HPDE6-E6E7 (cell line): ENCODE data around the gene OR2Z1.

Source experiments
- DNase-seq: peaks from one replicate; pipeline ENCODE4 v3.0.0; 2011; ENCODE audit warnings: missing footprints; ENCODE audit errors: extremely low spot score

The OR2Z1 gene, protein sequence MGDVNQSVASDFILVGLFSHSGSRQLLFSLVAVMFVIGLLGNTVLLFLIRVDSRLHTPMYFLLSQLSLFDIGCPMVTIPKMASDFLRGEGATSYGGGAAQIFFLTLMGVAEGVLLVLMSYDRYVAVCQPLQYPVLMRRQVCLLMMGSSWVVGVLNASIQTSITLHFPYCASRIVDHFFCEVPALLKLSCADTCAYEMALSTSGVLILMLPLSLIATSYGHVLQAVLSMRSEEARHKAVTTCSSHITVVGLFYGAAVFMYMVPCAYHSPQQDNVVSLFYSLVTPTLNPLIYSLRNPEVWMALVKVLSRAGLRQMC

DNA sequence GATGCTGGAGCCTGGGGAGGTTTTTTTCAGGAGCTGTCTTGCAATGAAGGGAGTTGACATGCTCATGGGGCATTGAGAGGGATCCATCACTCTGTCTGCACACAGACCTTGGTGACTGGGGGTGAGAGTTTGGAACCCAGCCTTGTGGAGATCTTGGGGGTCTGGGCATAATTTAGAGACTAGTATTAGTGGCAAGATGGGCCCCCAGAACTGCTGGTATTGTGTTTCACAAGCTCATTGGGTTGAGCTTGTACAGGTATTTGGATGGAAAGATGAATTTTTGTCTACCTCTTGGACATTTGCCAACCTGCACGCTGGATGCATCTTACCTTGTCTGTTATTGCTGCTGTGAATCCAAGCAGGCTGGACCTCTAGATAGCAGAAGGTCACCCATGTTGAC, at the start of gene OR2Z1:
TSS of gene OR2Z1 (plus strand) at position 301 of the 400 bp plus-strand sequence. CDS start 9,395 bp downstream, outside the sequence.
- no peak for DNase-seq

DNA sequence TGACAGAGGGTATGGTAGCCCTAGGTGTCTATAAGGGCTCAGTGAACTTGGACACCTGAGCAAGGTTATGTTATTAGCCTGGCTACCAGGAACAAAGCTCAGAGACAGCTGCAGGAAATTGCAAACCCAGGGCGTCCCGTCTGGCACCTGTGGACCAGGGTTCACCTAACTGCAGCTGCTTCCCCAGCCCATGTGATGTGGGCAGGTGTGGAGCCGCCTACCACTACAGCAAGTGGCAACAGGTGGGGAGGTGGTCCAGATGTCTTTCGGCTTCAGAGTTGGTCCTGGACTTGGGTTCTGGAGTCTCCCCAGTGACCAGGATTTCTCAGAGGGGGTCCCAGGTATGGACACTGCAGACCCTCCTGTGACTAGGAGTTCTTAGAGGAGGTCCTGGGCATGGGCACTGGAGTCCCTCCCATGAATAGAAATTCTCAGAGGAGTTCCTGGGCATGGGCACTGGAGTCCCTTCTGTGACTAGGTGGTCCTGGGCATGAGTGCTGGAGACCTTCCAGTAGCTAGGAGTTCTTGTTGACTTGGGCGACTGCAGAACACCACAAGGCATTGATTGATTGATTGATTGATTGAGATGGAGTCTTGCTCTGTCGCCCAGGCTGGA, 48.0 kb upstream of the OR2Z1 start:
- no peak for DNase-seq

DNA sequence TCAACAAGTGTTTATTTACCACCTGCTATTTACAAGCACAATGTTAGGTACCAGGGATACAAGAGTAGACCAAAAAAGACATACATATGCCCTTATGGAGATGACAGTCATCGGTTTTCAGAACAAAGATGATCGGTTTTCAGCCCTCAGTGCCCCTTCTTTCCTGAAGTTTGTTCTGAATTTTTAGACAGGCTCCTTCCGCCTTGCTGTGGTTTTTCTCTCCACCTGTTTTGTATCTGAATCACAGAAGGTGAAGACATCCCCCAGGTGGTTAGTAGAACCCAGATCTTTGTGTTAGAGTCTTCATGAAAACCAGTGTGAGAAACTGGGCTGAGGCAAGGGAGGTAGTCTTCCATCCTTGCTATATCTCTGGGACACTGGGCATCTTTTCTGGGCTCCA, 46.4 kb upstream of the OR2Z1 start:
- no peak for DNase-seq

DNA sequence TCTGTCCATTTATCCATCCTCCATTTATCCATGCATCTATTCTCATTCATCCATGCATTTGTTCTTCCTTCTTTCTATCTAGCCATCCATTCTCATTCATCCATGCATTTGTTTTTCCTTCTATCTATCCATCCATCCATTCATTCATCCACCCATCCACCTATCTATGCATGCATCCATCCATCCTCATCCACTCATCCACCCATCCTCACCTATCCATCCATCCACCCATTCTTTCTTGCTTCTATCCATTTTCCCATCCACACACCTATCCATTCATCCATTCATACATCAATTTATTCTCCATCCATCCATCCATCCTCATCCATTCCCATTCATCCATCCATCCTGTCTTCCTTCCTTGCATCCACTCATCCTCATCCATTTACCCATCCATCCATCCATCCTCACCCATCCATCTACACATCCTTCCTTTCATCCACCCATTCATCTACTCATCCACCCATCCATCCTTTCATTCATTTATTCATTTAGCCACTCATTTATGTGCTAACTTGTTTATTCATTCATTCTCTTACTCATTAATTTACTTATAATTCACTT, 43.1 kb upstream of the OR2Z1 start:
- no peak for DNase-seq

DNA sequence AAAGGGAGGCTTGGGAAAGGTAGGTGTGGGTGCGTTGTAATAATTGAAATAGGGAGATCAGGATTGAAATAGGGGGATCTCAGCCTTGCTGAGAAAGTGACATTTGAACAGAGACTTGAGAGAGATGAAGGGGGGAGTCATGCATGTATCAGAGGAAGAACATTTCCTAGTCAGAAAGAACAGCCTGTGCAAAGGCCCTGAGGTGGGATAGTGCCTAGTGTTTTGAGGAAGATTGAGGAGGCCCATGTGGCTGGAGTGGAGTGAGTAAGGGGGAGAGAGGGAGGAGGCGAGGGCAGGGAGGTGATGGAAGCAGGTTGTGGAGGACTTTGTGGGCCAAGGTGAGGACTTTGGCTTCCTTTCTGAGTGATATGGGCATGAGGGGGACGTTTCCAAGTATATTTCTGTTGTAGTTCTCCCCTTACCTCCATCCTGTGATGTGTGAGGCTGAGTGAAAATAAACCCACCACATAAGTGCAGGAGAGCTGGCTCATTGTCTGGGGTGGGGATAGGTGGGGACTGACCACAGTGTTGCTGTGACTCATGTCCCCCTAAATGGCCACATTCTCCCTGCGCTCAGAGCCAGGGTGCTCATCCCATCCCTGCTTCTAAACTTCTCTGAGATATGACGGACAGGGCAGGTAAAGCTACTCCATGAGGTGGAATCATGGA, 40.6 kb upstream of the OR2Z1 start:
- DNase-seq: no peak

DNA sequence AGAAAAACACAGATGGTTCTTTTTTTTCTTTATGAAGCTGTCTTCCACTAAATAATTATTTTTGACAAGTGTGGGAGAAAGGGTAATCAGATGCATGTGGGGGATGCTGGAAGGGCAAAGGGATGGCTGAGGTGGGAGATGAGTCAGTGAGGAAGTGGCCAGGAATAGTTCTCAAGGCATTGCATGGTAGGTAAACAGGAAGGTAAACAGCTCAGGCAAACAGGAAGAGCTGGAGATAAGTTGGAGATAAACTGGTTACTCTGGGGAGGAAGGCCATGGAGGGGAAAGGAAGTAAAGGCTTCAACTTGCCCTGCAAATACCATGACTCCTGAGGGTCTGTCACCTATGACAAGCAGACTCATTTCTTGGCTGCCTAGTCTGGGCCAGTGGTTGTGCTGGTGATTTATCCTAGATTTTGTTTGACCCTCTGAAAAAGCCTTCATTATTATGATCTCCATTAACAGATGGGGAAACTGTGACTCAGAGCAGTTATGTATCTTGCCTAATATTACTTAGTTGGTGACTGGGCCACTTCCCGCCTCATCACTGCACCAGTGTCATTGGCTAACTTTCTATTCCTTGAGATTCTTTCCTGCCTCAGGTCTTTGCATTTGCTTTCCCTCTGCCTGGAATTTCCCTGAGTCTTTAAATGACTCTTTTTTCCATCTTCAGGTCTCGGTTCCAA, 39.9 kb upstream of the OR2Z1 start:
- no peak for DNase-seq

DNA sequence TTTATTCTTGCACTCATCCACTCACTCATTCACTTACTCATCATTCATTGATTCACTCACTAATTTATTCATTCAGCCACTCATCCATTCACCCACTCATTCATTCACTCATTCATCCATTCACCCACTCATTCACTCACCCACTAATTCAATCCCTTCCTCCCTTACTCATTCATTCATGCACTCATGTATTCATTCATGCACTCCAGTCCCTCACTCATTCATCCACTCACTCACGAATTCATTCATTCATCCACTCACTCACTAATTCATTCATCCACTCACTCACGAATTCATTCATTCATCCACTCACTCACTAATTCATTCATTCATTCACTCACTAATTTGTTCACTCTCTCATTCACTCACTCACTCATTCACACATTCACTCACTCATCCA, 39.0 kb upstream of the OR2Z1 start:
- no peak for DNase-seq

DNA sequence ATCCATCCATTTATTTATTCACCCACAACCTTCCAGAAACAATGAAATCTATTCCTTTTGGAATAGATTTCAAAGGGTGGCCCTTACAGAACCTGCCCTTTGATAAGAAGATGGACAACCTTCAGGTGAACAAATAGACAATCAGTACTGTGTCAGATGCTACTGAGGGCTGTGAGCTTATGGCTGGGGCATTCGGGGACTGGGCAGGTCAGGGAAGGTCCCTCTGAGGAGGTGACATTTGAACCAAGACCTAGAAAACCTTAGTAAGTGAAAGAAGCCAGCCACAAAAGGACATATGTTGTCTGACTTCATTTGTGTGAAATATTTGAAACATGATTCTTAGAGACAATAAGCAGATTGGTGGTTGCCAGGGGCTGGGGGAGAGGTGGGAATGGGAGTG, 38.5 kb upstream of the OR2Z1 start:
- DNase-seq: no peak

DNA sequence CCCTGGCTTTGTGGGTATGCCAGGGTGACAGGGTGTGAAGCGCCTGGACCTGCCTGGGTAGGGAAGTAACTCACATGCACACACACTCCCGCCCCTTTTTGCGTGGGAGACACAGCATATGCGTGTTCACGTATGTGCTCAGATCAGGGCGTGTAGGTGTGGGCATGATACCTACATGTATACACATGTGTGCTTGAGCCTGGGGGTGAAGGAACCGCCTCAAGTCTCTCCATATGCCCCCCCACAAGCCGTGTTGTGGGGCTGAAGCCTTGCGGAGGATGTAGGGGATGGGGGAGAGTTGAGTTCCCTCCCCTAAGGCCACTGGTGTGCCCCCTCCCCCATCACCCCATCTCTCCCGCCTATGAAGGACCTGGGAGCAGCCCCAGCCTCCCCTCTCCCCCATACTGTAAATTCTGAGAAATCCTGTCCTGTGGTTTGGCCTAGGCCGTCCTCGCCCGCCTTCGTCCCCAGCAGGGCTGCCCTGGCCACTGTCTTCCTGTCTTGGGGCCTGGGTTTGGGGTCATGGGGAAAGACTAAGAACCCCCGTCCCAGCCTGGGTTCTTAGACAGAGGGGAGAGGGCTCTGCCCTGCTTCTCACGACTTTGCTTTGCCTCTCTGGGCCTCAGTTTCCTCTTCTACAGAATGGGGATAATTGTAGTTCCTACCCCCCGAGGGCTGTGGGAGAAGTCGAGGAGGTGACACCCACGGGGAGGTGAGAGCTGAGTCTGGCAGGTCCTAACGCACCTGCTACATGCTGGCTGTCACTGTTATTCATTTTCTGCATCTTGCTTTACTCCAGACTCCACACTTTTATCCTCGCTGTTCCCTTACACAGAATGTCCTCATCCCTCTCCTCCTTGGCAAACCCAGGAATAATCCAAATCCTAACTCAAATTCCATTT, 37.2 kb upstream of the OR2Z1 start:
- no peak for DNase-seq

DNA sequence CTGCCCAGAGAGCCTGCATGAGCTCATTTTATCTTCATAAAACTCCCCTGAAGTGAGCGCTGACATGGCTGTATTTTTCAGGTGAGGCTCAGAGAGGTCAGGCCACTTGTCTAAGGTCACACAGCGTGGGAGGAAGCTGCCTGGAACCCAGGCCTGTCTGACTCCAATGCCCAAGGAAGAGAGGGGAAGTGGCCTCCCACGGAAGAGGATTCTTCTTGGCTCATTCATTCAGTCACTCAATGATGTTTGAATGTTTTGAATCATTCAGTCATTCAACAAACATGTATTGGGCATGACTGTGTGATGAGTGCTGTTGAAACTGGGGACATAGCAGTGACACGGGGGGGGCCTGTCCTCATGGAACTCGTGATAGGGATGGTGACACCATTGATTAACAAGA, 34.9 kb upstream of the OR2Z1 start:
- no peak for DNase-seq

DNA sequence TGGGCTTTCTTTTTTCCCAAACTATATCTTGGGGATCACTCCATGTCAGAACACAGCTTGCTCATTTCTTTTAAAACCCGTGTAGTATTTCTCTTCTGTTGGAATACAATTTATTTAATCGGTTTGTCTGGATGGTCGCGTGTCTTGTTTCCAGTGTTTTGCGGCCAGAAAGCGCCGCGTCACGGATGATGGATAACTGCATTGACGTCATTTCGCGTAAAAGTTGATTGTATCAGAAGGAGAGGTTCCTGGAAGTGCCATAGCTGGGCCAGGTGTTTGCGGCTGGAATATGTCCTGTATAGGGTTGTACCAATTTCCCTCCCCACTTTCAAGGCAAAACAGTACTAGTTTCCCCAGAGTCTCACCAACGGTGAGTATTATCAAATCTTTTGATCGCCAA, 32.5 kb upstream of the OR2Z1 start:
- no peak for DNase-seq

DNA sequence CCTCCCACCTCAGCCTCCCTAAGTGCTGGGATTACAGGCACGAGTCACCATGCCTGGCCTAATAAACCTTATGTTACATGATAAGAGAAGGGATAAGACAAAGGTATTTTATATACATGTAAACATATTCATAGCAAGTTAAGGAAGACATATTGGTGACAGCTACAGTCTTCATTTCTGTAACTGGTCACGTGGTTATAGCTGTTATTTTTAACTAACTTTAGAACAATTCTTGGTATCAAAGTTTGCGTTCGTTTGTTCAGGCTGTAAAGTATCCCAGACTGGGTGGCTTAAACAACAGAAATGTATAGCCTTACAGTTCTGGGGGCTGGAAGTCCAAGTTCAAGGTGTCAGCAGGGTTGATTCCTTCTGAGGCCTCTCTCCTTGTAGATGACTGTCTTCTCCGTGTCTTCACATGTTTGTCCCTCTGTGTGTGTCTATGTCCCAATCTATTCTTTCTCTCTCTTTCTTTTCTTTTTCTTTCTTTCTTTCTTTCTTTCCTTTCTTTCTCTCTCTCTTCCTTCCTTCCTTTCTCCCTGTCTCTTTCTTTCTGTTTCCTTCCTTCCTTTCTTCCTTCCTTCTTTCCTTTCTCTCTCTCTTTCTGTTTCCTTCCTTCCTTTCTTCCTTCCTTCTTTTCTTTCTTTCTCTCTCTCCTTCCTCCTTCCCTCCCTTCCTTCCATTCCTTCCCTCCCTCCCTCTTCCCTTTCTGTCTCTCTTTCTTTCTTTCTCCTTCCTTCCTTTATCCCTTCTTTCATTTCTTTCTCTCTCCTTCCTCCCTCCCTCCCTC, 30.5 kb upstream of the OR2Z1 start:
- DNase-seq: no peak

DNA sequence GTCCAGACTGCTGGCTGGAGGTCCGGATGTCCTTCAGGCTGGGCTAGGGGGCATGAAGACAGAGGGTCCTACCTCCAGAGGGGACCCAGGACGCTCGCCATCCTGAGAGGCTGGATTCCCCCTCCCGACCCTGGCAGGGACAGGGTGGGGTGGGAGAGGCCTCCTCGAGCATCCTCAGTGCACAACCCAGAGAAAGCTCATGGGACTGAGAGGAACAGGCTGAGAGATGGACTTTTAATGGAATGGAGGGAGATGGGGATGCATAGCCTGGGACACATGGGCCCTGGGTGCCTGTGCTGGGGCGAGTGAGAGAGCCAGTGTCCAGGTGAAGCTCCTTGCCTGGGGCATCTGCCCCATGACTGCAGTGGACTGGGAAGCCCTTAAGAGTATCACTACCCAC, 25.9 kb upstream of the OR2Z1 start:
- DNase-seq: no peak

DNA sequence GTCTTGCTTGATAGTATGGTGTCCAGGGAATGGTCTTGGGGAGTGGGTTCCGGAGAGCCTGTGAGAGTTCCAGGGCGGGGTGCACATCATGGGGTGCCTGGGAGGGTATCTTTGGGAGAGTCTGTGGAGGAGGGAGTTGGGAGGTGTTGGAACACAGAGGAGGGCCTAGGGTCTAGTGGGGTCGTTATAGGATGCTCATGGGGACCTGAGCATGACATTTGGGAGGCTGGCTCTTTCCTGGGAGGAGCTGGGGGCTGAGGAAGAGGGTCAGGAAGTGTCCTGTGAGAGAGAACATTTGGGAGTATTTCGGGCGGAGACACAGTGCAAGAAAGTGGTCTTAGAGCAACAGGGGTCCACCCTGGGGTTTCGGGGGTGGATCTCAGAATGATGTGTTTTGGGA, 25.5 kb upstream of the OR2Z1 start:
- no peak for DNase-seq

DNA sequence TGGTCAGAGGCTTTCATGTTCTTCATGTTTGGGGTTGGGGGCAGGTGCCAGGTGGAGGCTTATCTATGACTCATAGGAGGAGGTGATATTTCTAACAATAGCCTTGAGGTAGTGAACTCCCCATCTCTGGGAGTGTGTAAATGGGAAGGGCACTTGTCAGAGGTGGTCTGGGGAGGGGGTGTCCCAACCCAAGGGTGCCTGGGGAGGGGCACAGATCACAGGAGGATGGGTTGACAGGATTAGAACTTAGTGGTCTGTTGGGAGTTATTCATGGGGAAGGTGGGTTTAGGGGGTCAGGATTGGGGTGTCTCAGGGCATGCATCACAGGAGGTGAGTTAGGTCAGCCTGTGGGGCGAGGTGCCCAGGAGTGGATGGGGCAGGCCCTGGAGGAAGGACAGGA, 24.4 kb upstream of the OR2Z1 start:
- no peak for DNase-seq

DNA sequence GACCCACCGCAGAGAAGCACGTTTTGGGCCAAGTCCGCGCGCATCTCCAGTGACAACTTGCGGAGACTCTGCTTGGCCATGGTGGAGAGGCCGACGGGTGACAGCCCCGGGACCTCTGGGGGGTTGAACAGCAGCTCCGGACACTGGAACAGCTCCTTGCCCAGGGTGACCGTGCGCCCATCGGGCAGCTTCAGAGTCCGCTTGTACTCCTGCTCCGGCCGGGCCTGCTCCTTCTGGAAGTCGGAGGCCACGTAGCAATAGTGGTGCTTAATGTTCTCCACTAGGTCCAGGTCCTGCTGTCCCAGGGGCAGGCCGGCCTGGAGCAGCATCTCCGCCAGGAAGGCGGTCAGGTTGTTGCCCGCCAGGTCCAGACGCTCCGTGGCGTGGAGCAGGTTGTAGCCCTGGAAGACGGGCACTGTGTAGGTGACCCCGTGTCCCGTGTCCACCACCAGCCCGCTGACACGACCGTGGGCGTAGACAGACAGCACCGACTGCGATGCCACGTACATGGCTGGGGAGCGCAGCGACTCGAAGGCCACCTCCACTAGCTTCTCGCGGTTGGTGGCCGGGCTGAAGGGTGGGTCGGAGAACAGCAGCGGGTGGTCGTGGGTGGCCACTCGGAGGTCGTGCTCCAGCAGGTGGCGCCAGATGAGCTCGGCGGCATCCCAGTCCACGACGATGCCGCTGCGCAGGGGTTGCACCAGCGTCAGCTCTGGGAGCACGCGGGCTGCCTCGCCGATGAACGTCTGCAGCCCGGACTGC, 23.6 kb upstream of the OR2Z1 start:
- no peak for DNase-seq

DNA sequence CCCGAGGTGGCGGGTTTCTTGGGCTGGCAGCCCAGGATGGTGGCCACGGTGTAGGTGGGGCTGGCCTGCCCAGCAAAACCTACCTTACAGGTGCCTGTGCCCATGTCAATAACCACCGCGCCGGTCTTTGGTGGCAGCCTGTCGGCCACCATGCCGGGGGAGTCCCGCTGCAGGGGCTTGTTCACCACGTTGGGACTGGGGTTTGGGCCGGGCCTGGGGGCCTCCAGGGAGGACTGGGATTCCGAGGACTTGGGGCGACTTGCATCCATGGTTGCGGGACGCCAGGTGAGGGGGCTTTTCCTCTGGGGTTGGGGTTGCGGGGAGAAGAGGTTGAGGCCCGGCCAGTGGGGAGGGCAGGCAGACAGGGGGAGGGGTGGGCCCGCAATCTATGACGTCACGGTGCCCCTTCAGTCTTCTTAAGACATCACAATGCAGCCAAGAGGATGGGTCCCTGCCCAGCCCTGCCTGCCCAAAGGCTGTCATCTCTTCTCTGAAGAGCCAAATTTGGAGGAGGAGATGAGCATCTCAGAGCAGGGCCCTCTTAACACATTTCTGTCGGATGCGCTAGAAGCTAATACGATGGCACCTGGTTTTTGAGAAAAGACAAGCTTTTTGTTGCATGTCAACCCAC, 22.9 kb upstream of the OR2Z1 start, which contains the start of gene ACTL9:
TSS of gene ACTL9 (minus strand) at position 363 of the 631 bp plus-strand sequence. CDS start at position 269, 94 bp downstream.
- no peak for DNase-seq

DNA sequence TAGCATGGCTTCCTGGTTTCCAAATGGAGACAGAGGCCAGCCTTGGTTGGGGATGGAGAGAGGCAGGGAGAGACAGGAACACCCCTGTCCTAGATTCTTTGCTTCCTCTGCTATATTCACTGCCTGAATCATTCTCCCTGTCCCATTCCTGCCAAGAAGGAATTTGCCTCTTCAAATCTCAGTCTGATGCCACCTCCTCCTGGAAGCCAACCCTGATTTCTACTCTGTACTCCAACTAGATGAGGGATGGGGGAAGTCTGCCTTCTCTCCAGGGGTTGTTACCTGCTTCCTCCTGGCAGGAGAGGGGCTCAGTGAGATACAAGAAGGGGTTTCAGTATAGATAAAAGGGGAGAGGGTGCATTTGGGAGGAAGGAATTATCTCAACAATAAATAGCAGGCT, 21.5 kb upstream of the OR2Z1 start:
- DNase-seq: no peak

DNA sequence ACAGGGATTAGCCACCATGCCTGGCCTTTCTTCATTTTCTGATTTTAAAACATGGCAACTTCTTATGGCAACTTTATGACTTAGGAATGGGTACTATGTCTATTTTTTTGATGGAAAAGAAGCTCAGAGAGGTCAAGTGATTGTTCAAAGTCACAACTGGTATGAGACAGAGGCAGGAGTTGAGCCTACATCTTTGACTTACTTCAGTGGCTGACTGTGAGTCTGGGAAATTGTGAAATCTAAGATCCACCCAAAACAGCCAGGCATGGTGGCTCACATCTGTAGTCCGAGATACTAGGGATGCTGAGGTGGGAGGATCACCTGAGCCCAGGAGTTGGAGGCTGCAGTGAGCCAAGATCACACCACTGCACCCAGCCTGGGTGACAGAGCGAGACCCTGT, 20.5 kb upstream of the OR2Z1 start:
- DNase-seq: no peak
